RWPE1 (cell line): Measurements from ENCODE around the gene ZFPL1.

Experiments used
- CTCF ChIA-PET: fragments of 350-600 bp; sonication (Branson Sonifier 250); formaldehyde crosslinking; extraction: SDS; loops from one replicate; lab custom pipeline; 2021; lab: Yijun Ruan, JAX
- POLR2A ChIA-PET: fragments of 400-600 bp; formaldehyde crosslinking; extraction: SDS; loops from one replicate; lab custom pipeline; 2020; ENCODE audit warnings: antibody characterized with exemption; ENCODE audit not compliant: low non-redundant PET; lab: Yijun Ruan, JAX
- DNase-seq: peaks from one replicate; pipeline ENCODE4 v3.0.0; 2012; ENCODE audit warnings: low spot score
- H3K27ac ChIP-seq: fragments of 450-650 bp; 2 replicates; pipeline ENCODE4 v1.5.1; 2017
- CTCF ChIP-seq: fragments of 450-650 bp; conservative IDR thresholded peaks from 2 replicates; pipeline ENCODE4 v1.5.1; 2017; ENCODE audit warnings: low read depth, mild to moderate bottlenecking

ZFPL1 gene

GRCh38 chr11:65059523-65059922 lies 24.5 kb upstream of the ZFPL1 start:
- no peak overlapping the region for H3K27ac ChIP-seq
- CTCF ChIA-PET: no interaction called here
- no peak for TF ChIP-seq CTCF
- POLR2A ChIA-PET: no interaction called here
- no peak for DNase-seq

GRCh38 chr11:65059959-65060824 lies 23.8 kb upstream of the ZFPL1 start:
- no peak for DNase-seq
- CTCF ChIA-PET: no interaction called here
- TF ChIP-seq CTCF: no peak
- POLR2A ChIA-PET: no interaction called here
- H3K27ac ChIP-seq: no peak overlapping the region

GRCh38 chr11:65060913-65061408 lies 23.1 kb upstream of the ZFPL1 start:
- ChIA-PET CTCF (no interaction called here), POLR2A (no interaction called here)
- DNase-seq: no peak
- H3K27ac ChIP-seq: no peak overlapping the region
- no peak; the same call in 1 of the 2 replicates for TF ChIP-seq CTCF

GRCh38 chr11:65063532-65063931 lies 20.5 kb upstream of the ZFPL1 start:
- no peak for TF ChIP-seq CTCF
- H3K27ac ChIP-seq: no peak overlapping the region
- ChIA-PET CTCF (interaction anchor here (0.6 kb wide), 1 partner anchor 15 kb away, joined by 4 read pairs; no protein-coding TSS in a partner anchor), POLR2A (no interaction called here)
- DNase-seq: no peak

GRCh38 chr11:65064847-65065240 lies 19.2 kb upstream of the ZFPL1 start:
- no peak for DNase-seq
- H3K27ac ChIP-seq: no peak overlapping the region
- ChIA-PET CTCF (no interaction called here), POLR2A (no interaction called here)
- no peak for TF ChIP-seq CTCF

- ChIA-PET POLR2A (no interaction called here), CTCF (no interaction called here)
- no peak for DNase-seq
- no peak for TF ChIP-seq CTCF
- H3K27ac ChIP-seq: no peak overlapping the region
These were observed 18.2 kb upstream of the ZFPL1 start for GRCh38 chr11:65065851-65066250.
